ENCODE measurements around the gene MLXIP.

- TF ChIP-seq POLR2A (IDR thresholded peaks at IDR 0.05), result no peak
- TF ChIP-seq CTCF (IDR thresholded peaks at IDR 0.05), result no peak
- no peak for TF ChIP-seq POLR2AphosphoS5 (IDR thresholded peaks at IDR 0.05; ENCODE audit: insufficient read depth in 1 of 2, low read depth in 1 of 2)
Observed at GRCh38 chr12:122061253-122061652, 17.3 kb upstream of the MLXIP start.
